ENCODE data around the gene GPR155.
A peak's percentile ranks its signal among the peaks of the same experiment; 100 is the strongest.

GPR155 gene

DNA sequence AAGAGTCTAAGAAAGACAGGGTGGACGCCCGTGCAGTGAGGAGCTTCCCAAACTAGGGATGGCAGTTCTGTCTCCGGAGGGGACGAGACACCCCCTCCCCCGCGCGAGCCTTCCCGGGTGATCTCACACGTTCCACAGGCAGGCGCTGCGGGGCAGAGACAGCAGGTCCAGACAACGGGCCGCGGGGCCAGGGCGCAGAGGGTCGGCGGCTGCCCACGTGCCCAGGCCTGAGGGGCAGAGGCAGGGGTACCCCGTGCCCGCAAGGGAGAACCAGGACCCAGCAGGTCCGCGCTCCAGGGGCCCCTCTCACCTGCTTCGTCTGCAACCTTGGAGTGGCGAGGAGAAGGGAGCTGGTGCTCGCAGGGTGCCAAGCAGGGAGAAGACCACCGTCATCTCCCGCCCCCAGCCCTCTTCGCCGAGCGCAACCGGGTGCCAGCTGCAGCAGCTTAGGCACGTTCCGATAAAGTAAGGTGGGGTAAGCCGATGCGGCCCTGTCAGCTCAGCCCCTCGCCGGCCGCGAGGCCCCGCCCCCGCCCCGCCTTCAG, at the start of gene GPR155:
Gene GPR155 (minus strand): TSS at position 467 of the 545 bp plus-strand sequence. CDS start 5,073 bp downstream, outside the sequence.
- Histone ChIP-seq H3F3A (ENCODE audit: control insufficient read depth, insufficient read depth) (peaks cover 7% of the 10 kb centered on the region; the same call in 1 of the 2 replicates), H3K9me3 (ENCODE audit: control insufficient read depth, insufficient read depth, low read length) (no peaks in the 10 kb centered on the region), H3K4me2 (ENCODE audit: low read length) (peak within 1 kb of the TSS; percentile 93), H3K9me2 (replicated peaks; ENCODE audit: control insufficient read depth, low read length) (no peaks in the 10 kb centered on the region), H3K27ac (ENCODE audit: low read depth, low read length) (peak within 1 kb of the TSS; percentile 16; the same call in 1 of the 2 replicates), H3K79me2 (ENCODE audit: control insufficient read depth, low read length) (no peaks in the 10 kb centered on the region), H3K4me1 (ENCODE audit: control insufficient read depth, low read length) (peaks cover 25% of the 10 kb centered on the region), H3K4me3 (ENCODE audit: low read length) (peak within 1 kb of the TSS; percentile 93), H4K20me1 (ENCODE audit: control insufficient read depth, insufficient read depth, low read depth, low read length) (no peaks in the 10 kb centered on the region), H3K27me3 (ENCODE audit: control insufficient read depth, low read length) (peaks cover 7% of the 10 kb centered on the region; the same call in 1 of the 2 replicates), H3K36me3 (ENCODE audit: control insufficient read depth, low read length) (no peaks in the 10 kb centered on the region)
- TF ChIP-seq, protein P1, sequence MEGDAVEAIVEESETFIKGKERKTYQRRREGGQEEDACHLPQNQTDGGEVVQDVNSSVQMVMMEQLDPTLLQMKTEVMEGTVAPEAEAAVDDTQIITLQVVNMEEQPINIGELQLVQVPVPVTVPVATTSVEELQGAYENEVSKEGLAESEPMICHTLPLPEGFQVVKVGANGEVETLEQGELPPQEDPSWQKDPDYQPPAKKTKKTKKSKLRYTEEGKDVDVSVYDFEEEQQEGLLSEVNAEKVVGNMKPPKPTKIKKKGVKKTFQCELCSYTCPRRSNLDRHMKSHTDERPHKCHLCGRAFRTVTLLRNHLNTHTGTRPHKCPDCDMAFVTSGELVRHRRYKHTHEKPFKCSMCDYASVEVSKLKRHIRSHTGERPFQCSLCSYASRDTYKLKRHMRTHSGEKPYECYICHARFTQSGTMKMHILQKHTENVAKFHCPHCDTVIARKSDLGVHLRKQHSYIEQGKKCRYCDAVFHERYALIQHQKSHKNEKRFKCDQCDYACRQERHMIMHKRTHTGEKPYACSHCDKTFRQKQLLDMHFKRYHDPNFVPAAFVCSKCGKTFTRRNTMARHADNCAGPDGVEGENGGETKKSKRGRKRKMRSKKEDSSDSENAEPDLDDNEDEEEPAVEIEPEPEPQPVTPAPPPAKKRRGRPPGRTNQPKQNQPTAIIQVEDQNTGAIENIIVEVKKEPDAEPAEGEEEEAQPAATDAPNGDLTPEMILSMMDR (IDR thresholded peaks at IDR 0.05; ENCODE audit: low read depth, low read length, poor library complexity, severe bottlenecking) = peak; percentile 23
- TF ChIP-seq EZH2phosphoT487 (IDR thresholded peaks at IDR 0.05; ENCODE audit: borderline replicate concordance, low read length) = no peak

GRCh38 chr2:174535757-174536703, 49.2 kb upstream of the GPR155 start:
- no peaks in the 10 kb centered on the region for H4K20me1 ChIP-seq (ENCODE audit: control insufficient read depth, insufficient read depth, low read depth, low read length)
- TF ChIP-seq, protein P1 (IDR thresholded peaks at IDR 0.05; ENCODE audit: low read depth, low read length, poor library complexity, severe bottlenecking) = no peak
- TF ChIP-seq EZH2phosphoT487 (IDR thresholded peaks at IDR 0.05; ENCODE audit: borderline replicate concordance, low read length) = no peak
- no peak overlapping the region for H3K4me2 ChIP-seq (ENCODE audit: low read length)
- H3K27ac ChIP-seq (ENCODE audit: low read depth, low read length) = no peak overlapping the region
- no peaks in the 10 kb centered on the region for H3K9me3 ChIP-seq (ENCODE audit: control insufficient read depth, insufficient read depth, low read length)
- no peaks in the 10 kb centered on the region for H3K79me2 ChIP-seq (ENCODE audit: control insufficient read depth, low read length)
- no peaks in the 10 kb centered on the region for H3K9me2 ChIP-seq (replicated peaks; ENCODE audit: control insufficient read depth, low read length)
- H3K4me1 ChIP-seq (ENCODE audit: control insufficient read depth, low read length) = no peaks in the 10 kb centered on the region
- H3F3A ChIP-seq (ENCODE audit: control insufficient read depth, insufficient read depth) = no peaks in the 10 kb centered on the region
- peaks cover 4% of the 10 kb centered on the region for H3K27me3 ChIP-seq (ENCODE audit: control insufficient read depth, low read length)
- H3K36me3 ChIP-seq (ENCODE audit: control insufficient read depth, low read length) = no peaks in the 10 kb centered on the region
- H3K4me3 ChIP-seq (ENCODE audit: low read length) = no peak overlapping the region

DNA sequence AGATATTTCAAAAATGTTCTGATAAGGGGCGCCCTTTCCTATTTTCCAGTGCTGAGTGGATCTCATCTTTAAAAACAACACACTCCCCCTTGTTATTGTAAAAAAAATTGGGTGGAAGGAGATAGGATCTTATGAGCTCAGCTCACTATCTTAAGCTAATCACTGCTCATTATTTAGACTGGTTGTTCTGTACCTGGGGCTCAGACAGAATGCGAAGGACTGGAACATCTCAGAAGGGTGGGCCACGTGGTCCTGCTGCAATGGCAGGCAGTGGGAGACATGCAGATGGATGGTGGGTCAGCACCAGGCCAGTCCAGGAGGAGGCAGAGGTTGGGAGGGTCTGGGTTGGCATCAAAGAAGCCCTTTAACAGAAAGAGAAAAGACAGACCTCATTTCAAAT, 48.3 kb upstream of the GPR155 start:
- Histone ChIP-seq H3K4me3 (ENCODE audit: low read length) (no peak overlapping the region), H3K4me2 (ENCODE audit: low read length) (no peak overlapping the region), H3K79me2 (ENCODE audit: control insufficient read depth, low read length) (no peaks in the 10 kb centered on the region), H3K27ac (ENCODE audit: low read depth, low read length) (no peak overlapping the region), H3K36me3 (ENCODE audit: control insufficient read depth, low read length) (no peaks in the 10 kb centered on the region), H3F3A (ENCODE audit: control insufficient read depth, insufficient read depth) (no peaks in the 10 kb centered on the region), H3K9me2 (replicated peaks; ENCODE audit: control insufficient read depth, low read length) (no peaks in the 10 kb centered on the region), H3K27me3 (ENCODE audit: control insufficient read depth, low read length) (peaks cover 4% of the 10 kb centered on the region), H3K9me3 (ENCODE audit: control insufficient read depth, insufficient read depth, low read length) (no peaks in the 10 kb centered on the region), H4K20me1 (ENCODE audit: control insufficient read depth, insufficient read depth, low read depth, low read length) (no peaks in the 10 kb centered on the region), H3K4me1 (ENCODE audit: control insufficient read depth, low read length) (no peaks in the 10 kb centered on the region)
- TF ChIP-seq, protein P1 (IDR thresholded peaks at IDR 0.05; ENCODE audit: low read depth, low read length, poor library complexity, severe bottlenecking) = no peak
- TF ChIP-seq EZH2phosphoT487 (IDR thresholded peaks at IDR 0.05; ENCODE audit: borderline replicate concordance, low read length) = no peak

Data from DOHH2 (cell line).